GM18870 (cell line): ENCODE data around the gene EFCAB6.
A peak's percentile ranks its signal among the peaks of the same experiment; 100 is the strongest.

Source experiments
- ATAC-seq: cut with Tn5 transposase; IDR thresholded peaks from one replicate; pipeline ENCODE4 v1.9.1; 2021; ENCODE audit warnings: moderate library complexity; ENCODE audit not compliant: unreplicated experiment

EFCAB6 gene

GRCh38 chr22:43812149-43812842, at the start of gene EFCAB6:
Gene EFCAB6 (minus strand): TSS chr22:43812305. CDS start chr22:43782318, 29,987 bp downstream.
- peak; percentile 57 for ATAC-seq

DNA sequence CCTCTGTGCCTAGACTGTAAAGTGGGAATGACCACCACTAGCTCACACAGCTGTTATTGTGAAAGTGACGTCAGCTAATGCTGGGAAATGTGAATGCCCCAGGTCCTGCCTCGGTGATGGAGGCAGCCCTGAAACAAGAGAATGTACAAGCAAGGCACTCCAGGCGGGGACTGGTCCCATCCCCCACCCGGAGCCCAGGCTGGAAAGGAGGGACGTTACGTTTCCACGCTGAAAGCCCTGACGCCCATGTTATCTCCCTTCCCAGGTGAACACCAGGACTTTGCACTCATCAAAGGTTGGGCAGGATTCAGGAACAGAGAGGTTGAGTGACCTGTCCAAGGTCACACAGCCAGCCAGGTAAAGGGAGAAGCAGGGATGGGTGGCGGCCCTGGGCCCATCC, 49.4 kb upstream of the EFCAB6 start:
- no peak for ATAC-seq

DNA sequence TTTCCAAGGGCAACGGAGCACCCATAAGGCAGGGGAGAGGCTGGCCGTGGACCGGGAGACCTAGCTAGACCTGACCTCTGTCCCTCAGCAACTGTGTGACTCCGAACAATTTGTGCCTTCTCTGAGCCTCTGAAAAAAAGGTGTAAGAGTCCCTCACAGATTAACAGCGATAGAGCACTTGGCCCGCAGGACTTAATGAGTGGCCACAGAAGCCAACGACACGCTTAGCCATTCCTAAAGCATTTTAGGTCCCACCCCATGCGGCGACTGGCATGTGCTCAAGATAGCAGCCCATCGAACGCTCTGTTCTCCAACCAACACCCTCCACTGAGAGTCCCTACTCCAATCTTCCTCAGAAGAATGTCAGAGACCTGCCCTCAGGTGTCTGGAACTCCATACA, 48.7 kb upstream of the EFCAB6 start:
- ATAC-seq: no peak

DNA sequence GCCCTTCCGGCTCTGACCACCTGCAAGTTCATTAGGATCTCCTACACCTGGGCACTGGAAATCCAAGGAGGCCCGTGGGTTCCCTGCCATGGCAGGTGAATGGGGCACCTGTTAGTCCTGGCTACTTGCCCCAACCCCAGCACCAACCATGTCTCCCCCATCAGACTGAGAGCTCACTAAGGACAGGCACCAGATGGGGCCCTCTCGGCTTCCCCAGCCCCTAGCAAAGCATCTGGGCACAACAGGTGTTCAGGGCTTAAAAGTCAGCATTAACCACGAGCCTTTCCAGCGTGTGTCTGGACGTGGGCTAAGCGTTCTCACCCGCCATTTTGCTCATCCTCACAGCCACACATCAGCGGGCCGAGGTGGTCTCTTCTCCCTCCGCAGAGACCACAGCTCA, 48.0 kb upstream of the EFCAB6 start:
- no peak for ATAC-seq

- ATAC-seq: no peak
Measured at GRCh38 chr22:43859621-43860020, 47.5 kb upstream of the EFCAB6 start.

GRCh38 chr22:43859176-43859575, 47.1 kb upstream of the EFCAB6 start:
- ATAC-seq: no peak

- no peak for ATAC-seq
Measured at GRCh38 chr22:43858156-43858895, 46.2 kb upstream of the EFCAB6 start.

DNA sequence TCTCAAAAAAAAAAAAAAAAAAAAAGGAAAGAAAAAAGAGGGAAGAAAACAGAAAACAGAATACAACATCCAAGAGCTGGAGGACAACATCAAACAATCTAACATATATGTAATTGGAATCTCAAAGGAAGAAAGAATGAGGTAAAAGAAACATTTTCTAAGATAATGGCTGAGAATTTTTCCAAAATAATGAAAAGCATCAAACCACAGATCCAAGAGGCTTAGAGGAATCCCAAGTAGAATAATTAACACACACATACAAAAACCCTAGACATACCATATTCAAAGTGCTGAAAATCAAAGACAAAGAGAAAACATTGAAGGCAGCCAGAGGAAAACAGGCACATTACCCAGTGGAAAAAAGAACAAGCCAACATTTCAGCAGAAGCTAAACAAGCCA, 45.3 kb upstream of the EFCAB6 start:
- no peak for ATAC-seq

- no peak for ATAC-seq
Measured at GRCh38 chr22:43855431-43855830, 43.3 kb upstream of the EFCAB6 start.

- ATAC-seq: no peak
Measured at GRCh38 chr22:43854786-43855271, 42.7 kb upstream of the EFCAB6 start.

DNA sequence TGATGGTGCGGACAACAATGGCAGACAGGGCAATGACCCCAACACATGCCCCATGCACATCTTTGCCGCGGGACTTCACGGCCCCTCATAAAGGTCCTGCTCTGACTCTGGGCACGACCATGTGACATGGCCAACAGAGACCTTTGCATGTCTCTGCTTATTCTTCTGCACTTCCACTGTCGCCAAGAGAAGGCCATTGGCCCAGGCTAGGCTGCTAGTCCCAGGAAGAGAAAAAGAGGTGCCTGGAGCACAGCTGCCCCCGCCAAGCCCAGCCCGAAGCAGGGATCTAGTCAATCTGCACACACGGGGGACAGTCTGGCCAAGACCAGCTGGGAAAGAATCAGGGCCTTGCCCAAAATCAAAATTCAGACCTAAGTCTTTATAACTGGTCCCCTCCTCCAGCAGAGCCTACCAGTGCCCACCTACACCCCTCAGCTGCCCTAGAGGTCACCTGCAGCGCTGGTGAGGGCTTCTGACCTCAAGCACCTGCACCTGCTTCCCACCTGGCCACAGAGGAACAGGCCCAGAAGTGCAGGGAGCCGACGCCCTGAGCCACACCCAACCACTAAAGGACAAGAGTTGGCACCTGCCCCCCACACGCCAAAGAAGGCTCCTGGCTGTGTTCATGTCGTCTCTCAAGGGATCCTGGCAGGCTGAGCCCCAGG, 42.1 kb upstream of the EFCAB6 start:
- no peak for ATAC-seq

- ATAC-seq: no peak
Measured at GRCh38 chr22:43853328-43853931, 41.3 kb upstream of the EFCAB6 start.

DNA sequence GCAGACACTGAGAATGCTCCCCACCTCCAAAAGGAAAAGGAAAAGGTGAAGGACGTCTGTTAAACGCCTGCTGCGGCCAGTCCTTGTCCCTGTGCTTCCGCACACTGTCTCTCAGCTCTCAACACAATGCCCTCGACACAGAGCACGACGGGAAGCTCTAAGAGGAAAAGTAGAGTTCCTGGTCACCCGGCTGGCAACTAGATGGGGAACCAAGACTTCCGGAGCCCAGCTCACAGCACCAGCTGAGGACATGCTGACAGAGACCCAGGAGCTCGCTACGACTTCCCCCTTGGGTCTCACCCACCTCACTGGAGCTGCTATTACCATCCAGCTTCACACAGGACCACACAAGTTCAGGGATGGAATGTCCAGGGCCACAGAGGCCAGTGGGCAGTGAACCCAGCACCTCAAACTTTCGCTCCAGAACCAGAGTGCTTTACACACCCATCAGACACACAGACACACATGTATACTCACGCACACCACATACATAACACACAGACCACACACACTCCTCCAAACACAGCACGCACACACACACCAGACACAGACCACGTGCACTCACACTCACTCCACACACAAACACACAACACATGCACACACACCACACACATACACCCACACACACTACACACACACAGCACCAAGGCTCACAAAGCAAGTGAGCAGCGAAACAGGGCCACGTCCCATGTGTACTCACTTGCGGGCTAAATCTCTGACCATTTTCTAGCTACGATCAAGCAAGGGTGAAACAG, 40.6 kb upstream of the EFCAB6 start:
- no peak for ATAC-seq

- ATAC-seq: no peak
Measured at GRCh38 chr22:43851979-43852307, 39.8 kb upstream of the EFCAB6 start.

- no peak for ATAC-seq
Measured at GRCh38 chr22:43851058-43851978, 39.2 kb upstream of the EFCAB6 start.

GRCh38 chr22:43850529-43850928, 38.4 kb upstream of the EFCAB6 start:
- ATAC-seq: no peak

DNA sequence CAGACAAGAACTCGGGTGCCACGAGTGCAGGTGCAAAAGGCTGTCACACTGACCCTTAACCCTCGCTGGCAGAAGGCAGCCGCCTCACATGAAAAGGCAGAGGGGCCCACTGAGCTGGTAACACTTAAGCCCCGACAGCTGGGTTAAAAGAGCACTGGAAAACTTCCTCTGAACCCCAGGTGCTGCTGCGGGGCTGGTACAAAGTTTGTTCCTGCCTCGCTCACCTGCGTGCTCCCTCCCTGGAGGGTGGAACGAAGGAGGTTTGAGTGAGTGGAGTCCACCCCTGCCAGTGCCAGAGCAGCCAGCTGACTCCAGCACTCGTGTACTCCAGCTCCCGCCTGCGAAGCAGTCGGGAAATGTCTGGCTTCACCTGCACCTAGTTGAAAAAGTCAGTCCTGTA, 37.6 kb upstream of the EFCAB6 start:
- no peak for ATAC-seq

GRCh38 chr22:43848366-43849171, 36.5 kb upstream of the EFCAB6 start:
- ATAC-seq: no peak
